ENCODE measurements around the gene GRIP1.
A peak's percentile ranks its signal among the peaks of the same experiment; 100 is the strongest.
"Not testable (repeated sequence)": the region's sequence is repeated elsewhere in the genome, so short reads cannot be mapped to it uniquely, and the experiment has no call there.

GRIP1 gene

GRCh38 chr12:66312189-66312588 is 366.7 kb downstream of the GRIP1 start:
- no peak for DNase-seq

DNA sequence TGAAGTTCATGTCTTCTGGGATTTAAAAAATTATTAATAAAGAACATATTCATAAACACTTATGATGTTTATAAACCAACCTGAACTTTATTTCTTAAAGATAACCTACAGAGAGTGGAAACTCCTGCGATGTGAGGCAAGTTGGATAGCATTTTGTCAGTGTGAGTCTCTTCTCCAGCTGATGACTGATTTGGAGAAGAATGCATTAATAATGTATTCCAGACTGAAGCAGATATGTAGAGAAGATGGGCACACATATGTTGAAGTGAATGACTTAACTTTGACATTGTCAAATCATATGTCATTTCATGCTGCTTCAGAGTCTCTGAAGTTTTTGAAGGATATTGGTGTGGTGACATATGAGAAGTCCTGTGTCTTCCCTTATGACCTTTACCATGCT is 369.3 kb downstream of the GRIP1 start:
- DNase-seq, result no peak

- no peak for DNase-seq
These were observed 374.5 kb downstream of the GRIP1 start for GRCh38 chr12:66304296-66304900.

GRCh38 chr12:66303316-66303804 is 375.5 kb downstream of the GRIP1 start:
- DNase-seq, result not testable (repeated sequence)

DNA sequence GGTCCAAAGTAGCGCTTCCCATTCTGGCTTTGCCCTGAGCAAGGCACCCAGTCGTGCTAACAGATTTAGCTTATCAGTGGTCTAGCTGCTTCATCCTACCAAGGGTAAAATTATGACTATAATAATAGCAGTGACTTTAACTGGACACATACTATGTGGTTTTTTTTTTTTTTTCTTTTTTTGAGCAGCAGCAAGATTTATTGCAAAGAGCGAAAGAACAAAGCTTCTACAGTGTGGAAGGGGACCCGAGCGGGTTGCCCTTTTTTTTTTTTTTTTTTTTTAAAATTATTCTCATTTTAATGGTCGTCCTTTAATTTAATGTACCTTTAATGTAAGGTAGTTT is 376.1 kb downstream of the GRIP1 start:
- DNase-seq, result no peak

GRCh38 chr12:66301944-66302826 is 376.7 kb downstream of the GRIP1 start, which contains the start of gene HELB:
Gene HELB (plus strand): TSS chr12:66302493. CDS start chr12:66302604, 111 bp downstream.
- peak; percentile 93 for DNase-seq

GRCh38 chr12:66297923-66298322 is 381.0 kb downstream of the GRIP1 start:
- no peak for DNase-seq
